Measurements from ENCODE around the gene GPALPP1. TPM values are rescaled to one million over a fixed set of nuclear protein-coding genes. Genes with fewer than 3 reads are reported as not detected.

The GPALPP1 gene
- total and polyA plus RNA-seq, 2 donors (not counting 1 experiment from before 2014, with no cell fraction given): 19.7 to 41.8 TPM

GRCh38 chr13:45042539-45042938, 53.2 kb downstream of the GPALPP1 start:
- H3K79me2 ChIP-seq (ENCODE audit: control insufficient read depth, insufficient read depth, low read length): no peaks in the 10 kb centered on the region
- POLR2A ChIA-PET: no interaction called here

DNA sequence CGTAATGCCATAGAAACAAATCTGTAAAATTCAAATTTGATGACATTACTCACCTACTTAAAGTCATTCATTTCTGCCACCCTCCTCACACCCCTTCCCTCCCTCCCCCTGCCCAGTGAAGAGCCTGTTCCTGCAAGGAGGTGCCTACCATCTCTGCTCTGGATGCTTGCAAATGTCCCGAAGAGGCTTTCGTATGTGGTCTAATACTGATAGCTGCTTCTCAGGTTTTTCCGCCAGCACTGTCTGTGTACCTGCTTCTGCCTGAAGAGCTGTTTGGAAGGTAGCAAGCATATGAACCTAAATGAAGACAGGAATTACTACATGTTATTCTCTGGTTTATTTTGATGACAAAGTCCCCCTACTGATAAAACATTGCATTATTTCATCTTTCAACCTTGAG, 57.1 kb downstream of the GPALPP1 start:
- H3K4me2 ChIP-seq (replicated peaks; ENCODE audit: low read depth, low read length, poor library complexity, severe bottlenecking): peak overlapping the region; percentile 68
- peaks cover 23% of the 10 kb centered on the region for H3K4me1 Mint-ChIP-seq
- H3K79me2 ChIP-seq (ENCODE audit: control insufficient read depth, insufficient read depth, low read length): no peaks in the 10 kb centered on the region
- no peaks in the 10 kb centered on the region for H3K9me3 ChIP-seq (ENCODE audit: control extremely low read depth in 1 of 3, control insufficient read depth in 2 of 3, insufficient read depth in 1 of 3, low read length in 2 of 3)
- H3K27me3 ChIP-seq (replicated peaks in 1 of 4; ENCODE audit: control extremely low read depth in 1 of 4, control insufficient read depth in 3 of 4, insufficient read depth in 4 of 4, low read length in 3 of 4): peaks cover 0 to 4% (median 2%) of the 10 kb centered on the region in 4 experiments
- TF ChIP-seq EZH2 (IDR thresholded peaks at IDR 0.05; ENCODE audit: borderline replicate concordance, insufficient read depth, low read depth, low read length, poor library complexity, severe bottlenecking): no peak
- TF ChIP-seq, protein P1, sequence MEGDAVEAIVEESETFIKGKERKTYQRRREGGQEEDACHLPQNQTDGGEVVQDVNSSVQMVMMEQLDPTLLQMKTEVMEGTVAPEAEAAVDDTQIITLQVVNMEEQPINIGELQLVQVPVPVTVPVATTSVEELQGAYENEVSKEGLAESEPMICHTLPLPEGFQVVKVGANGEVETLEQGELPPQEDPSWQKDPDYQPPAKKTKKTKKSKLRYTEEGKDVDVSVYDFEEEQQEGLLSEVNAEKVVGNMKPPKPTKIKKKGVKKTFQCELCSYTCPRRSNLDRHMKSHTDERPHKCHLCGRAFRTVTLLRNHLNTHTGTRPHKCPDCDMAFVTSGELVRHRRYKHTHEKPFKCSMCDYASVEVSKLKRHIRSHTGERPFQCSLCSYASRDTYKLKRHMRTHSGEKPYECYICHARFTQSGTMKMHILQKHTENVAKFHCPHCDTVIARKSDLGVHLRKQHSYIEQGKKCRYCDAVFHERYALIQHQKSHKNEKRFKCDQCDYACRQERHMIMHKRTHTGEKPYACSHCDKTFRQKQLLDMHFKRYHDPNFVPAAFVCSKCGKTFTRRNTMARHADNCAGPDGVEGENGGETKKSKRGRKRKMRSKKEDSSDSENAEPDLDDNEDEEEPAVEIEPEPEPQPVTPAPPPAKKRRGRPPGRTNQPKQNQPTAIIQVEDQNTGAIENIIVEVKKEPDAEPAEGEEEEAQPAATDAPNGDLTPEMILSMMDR (IDR thresholded peaks at IDR 0.05): no peak
- H3K36me3 ChIP-seq (replicated peaks in 1 of 2; ENCODE audit: control extremely low read depth in 1 of 2, control insufficient read depth in 1 of 2, extremely low read depth in 1 of 2, insufficient read depth in 2 of 2, low read length in 1 of 2): no peaks in the 10 kb centered on the region
- DNase-seq (no peak), ATAC-seq (ENCODE audit: low read depth) (no peak)
- POLR2A ChIA-PET: no interaction called here
- no peaks in the 10 kb centered on the region for H3K9me3 Mint-ChIP-seq (ENCODE audit: insufficient read depth)
- H3K9ac ChIP-seq (ENCODE audit: low read length): peak overlapping the region; percentile 30
- no peak overlapping the region for H3K27ac ChIP-seq (ENCODE audit: low read length in 2 of 2)
- CTCF ChIA-PET: interaction anchor here (0.6 to 7.1 kb wide), 28 partner anchors 8 to 564 kb away, joined by 3 to 97 read pairs (median 4); no protein-coding TSS in a partner anchor
- peak overlapping the region; percentile 79 for H3K4me3 Mint-ChIP-seq
- H3K27ac Mint-ChIP-seq: no peak overlapping the region
- no peaks in the 10 kb centered on the region for H4K20me1 ChIP-seq (ENCODE audit: control insufficient read depth, insufficient read depth, low read length, poor library complexity, severe bottlenecking)
- intact Hi-C loops (cut with micrococcal nuclease): loop anchor here (5.0 kb wide), 1 partner anchor 446 kb away; no protein-coding TSS in a partner anchor
- H3K4me1 ChIP-seq (ENCODE audit: control insufficient read depth in 2 of 2, insufficient read depth in 2 of 2, low read length in 2 of 2): peaks cover 23 to 25% of the 10 kb centered on the region in 2 donors
- WGBS (ENCODE audit: insufficient coverage): 100% methylated on average over 2 of the region's 4 CpGs
- H2AFZ ChIP-seq (ENCODE audit: insufficient read depth, low read depth, low read length, poor library complexity, severe bottlenecking): peak overlapping the region; percentile 56
- peaks cover 23% of the 10 kb centered on the region for H3K27me3 Mint-ChIP-seq
- no peak overlapping the region for H3K4me3 ChIP-seq (ENCODE audit: control extremely low read depth in 1 of 5, extremely low read depth in 1 of 5, insufficient read depth in 1 of 5, low read depth in 2 of 5, low read length in 4 of 5)

More at GRCh38 chr13:45042539-45042938, 53.2 kb downstream of the GPALPP1 start:
- no peaks in the 10 kb centered on the region for H3K9me3 ChIP-seq (ENCODE audit: control extremely low read depth in 1 of 3, control insufficient read depth in 2 of 3, insufficient read depth in 1 of 3, low read length in 2 of 3)
- DNase-seq (no peak), ATAC-seq (ENCODE audit: low read depth) (no peak)
- H3K36me3 ChIP-seq (replicated peaks in 1 of 2; ENCODE audit: control extremely low read depth in 1 of 2, control insufficient read depth in 1 of 2, extremely low read depth in 1 of 2, insufficient read depth in 2 of 2, low read length in 1 of 2): no peaks in the 10 kb centered on the region
- H3K9ac ChIP-seq (ENCODE audit: low read length): no peak overlapping the region
- 95% methylated on average over 3 of the region's 3 CpGs for WGBS (ENCODE audit: insufficient coverage)
- H2AFZ ChIP-seq (ENCODE audit: insufficient read depth, low read depth, low read length, poor library complexity, severe bottlenecking): no peak overlapping the region
- TF ChIP-seq, protein P1 (IDR thresholded peaks at IDR 0.05): no peak
- no peak for TF ChIP-seq EZH2 (IDR thresholded peaks at IDR 0.05; ENCODE audit: borderline replicate concordance, insufficient read depth, low read depth, low read length, poor library complexity, severe bottlenecking)
- peaks cover 8% of the 10 kb centered on the region for H3K4me1 Mint-ChIP-seq
- no peak overlapping the region for H3K27ac Mint-ChIP-seq
- no peaks in the 10 kb centered on the region for H3K9me3 Mint-ChIP-seq (ENCODE audit: insufficient read depth)
- H3K4me3 ChIP-seq (ENCODE audit: control extremely low read depth in 1 of 5, extremely low read depth in 1 of 5, insufficient read depth in 1 of 5, low read depth in 2 of 5, low read length in 4 of 5): no peak overlapping the region
- no peak overlapping the region for H3K27ac ChIP-seq (ENCODE audit: low read length in 2 of 2)
- H3K4me3 Mint-ChIP-seq: no peak overlapping the region
- H3K4me1 ChIP-seq (ENCODE audit: control insufficient read depth in 2 of 2, insufficient read depth in 2 of 2, low read length in 2 of 2): peaks cover 9 to 11% of the 10 kb centered on the region in 2 donors
- no peak overlapping the region for H3K4me2 ChIP-seq (replicated peaks; ENCODE audit: low read depth, low read length, poor library complexity, severe bottlenecking)
- peaks cover 15% of the 10 kb centered on the region for H3K27me3 Mint-ChIP-seq
- H3K27me3 ChIP-seq (replicated peaks in 1 of 4; ENCODE audit: control extremely low read depth in 1 of 4, control insufficient read depth in 3 of 4, insufficient read depth in 4 of 4, low read length in 3 of 4): peaks cover 0 to 3% (median under 1%) of the 10 kb centered on the region in 4 experiments
- intact Hi-C loops (cut with micrococcal nuclease): no loop called here
- CTCF ChIA-PET: interaction anchor here (0.6 to 3.9 kb wide), 6 partner anchors 10 to 351 kb away, joined by 3 to 15 read pairs (median 5); no protein-coding TSS in a partner anchor
- H4K20me1 ChIP-seq (ENCODE audit: control insufficient read depth, insufficient read depth, low read length, poor library complexity, severe bottlenecking): no peaks in the 10 kb centered on the region

Measured in B cell (primary cell).